ENCODE results near the gene CLCN4.

CLCN4 gene

DNA sequence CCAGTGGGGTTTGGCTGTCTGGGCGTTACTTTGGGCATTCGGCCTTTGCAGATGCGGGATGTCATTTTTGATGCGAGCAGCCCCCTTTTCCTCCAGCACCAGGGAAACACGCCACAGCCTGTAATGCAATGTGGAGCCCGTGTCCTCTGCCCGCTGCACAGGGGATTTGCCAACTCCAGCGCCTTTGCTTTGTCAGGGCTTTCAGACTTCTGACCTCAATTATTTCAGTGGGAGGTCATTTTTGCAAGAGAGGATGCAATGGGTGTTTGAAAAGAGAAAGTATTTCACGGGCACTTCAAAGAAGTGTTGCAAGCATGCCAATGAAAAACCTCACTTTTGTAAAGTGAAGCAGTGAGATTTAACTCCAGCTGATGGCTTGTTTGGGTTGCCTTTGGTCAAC lies 11.5 kb downstream of the CLCN4 start:
- no peak for DNase-seq

GRCh38 chrX:10169175-10169574 lies 12.4 kb downstream of the CLCN4 start:
- no peak for DNase-seq

- no peak for DNase-seq
Measured at GRCh38 chrX:10171249-10171648, 14.5 kb downstream of the CLCN4 start.

DNA sequence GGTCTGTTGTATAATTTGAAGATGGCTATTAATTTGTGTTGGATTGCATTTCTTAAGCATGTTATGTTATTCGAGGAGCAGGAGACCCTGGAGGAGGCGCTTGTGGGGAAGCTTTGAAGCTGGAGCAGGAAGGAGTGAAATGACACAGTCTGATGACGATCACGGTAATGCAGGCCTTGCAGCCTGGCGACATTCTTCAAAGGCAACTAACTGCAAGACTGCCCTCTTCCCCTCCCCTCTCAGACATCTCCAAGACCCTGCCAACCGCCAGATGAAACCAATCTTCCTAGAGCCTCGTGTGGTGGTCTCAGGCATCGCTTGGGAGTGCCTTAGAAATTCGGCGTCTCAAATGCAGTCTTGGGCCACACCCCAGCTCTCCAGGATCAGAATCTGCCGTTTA lies 16.1 kb downstream of the CLCN4 start:
- DNase-seq, result no peak

DNA sequence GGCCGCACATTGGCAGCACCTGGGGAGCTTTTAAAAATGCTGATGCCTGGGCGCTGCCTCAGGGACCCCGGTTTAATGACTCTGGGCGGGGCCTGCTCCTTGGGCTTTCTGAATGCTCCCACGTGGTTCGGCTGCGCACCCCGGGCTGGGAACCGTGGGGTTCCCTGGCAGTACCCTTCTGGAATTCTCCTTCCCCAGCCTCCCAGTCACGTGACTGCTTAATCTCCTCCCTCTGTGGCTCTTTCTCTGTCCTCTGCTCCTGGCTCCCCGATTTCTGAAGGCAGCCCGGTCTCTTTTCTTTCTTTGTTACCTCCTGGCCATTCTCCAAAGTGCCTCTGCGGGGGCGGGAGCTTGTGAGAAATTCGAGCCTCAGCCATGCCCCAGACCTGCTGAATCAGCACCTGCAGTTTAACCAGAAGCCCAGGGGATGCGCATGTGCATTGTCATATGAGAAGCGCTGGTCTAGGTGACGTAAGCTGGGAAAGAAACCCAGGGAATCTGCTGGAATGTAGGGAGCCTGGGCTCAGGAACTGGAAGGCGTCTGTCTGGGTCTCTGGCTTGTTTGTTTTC lies 16.6 kb downstream of the CLCN4 start:
- DNase-seq, result no peak

- DNase-seq, result no peak
Measured at GRCh38 chrX:10174051-10174450, 17.3 kb downstream of the CLCN4 start.

- no peak for DNase-seq
Measured at GRCh38 chrX:10174810-10175209, 18.0 kb downstream of the CLCN4 start.

- DNase-seq, result no peak
Measured at GRCh38 chrX:10175319-10175871, 18.6 kb downstream of the CLCN4 start.

DNA sequence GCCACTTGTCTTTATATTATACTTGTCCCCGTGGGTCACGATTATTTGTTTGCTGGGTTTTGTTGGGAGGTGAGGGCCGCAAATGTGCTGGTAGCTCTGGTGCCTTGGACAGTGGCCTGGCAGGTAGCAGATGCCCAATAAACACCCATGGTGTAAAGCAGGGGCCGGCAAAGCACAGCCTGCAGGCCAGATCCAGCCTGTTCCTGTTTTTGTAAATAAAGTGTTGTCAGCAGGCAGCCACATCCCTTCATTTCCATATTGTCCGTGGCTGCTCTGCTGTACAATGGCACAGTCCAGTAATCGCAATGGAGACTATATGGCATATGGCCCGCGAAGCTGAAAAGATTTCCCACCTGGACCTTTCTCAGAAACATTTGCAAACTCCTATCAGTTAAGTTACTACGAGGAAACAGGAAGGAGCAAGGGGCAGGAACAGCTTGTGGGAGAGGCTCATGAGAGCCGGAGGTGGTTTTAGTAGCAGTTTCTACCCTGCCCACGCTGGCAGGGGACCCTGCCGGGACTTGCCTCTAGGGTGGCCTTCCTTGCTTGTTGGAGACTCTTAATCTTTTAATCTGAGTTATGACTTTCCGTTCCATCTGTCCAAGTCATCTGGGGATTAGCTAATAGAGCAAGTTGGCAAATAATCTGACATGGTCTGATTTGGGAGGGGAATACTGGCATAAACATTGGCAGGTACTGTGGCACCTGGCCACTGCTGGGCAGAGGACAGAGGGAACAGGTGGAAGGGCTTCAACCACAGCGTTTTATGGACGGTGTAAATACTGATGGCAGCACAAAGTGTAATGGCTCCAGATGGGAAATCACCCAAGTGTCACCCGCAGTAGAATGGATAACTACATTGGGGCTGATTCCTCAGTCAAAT lies 19.6 kb downstream of the CLCN4 start:
- peak; percentile 94 for DNase-seq

- no peak for DNase-seq
Measured at GRCh38 chrX:10177004-10177396, 20.2 kb downstream of the CLCN4 start.

DNA sequence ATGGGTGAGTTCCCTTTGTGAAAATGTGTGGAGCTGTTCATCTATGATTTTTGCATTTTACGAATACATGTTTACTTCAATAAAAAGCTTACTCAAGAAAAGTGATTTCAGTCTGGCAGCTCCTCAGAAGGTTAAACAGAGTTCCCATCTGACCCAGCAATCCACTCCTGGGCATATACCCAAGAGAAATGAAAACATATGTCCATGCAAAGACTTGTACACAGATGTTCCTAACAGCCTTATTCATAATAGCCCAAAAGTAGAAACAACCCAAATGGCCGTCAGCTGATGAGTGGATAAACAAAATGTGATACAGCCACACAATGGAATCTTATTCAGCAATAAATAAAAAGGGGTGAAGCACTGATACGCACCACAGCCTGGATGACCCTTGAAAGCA lies 20.8 kb downstream of the CLCN4 start:
- DNase-seq, result peak; percentile 40

- DNase-seq, result no peak
Measured at GRCh38 chrX:10178866-10179463, 22.2 kb downstream of the CLCN4 start.

DNA sequence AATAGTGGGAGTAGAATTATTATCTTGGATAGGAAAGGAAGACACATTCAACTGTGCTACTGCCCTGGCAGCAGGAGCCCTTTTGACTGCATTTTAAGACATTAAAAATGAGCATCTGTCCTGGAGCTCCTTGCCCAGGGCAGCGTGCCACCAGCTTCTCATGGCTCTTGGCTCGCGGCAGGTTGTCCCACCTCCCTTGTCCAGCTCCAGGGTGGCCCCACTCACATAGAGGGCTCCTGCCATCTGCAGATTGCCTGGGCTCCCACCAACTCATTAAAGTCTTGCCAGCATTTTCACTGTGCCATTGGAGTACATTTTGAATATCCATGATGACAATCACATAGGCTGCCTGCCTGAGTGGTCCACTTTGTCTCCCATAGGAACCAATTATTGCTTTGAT lies 27.0 kb downstream of the CLCN4 start:
- no peak for DNase-seq

- DNase-seq, result no peak
Measured at GRCh38 chrX:10184411-10184810, 27.6 kb downstream of the CLCN4 start.

GRCh38 chrX:10186355-10186754 lies 29.6 kb downstream of the CLCN4 start:
- no peak for DNase-seq

GRCh38 chrX:10187421-10187820 lies 30.6 kb downstream of the CLCN4 start:
- no peak for DNase-seq

DNA sequence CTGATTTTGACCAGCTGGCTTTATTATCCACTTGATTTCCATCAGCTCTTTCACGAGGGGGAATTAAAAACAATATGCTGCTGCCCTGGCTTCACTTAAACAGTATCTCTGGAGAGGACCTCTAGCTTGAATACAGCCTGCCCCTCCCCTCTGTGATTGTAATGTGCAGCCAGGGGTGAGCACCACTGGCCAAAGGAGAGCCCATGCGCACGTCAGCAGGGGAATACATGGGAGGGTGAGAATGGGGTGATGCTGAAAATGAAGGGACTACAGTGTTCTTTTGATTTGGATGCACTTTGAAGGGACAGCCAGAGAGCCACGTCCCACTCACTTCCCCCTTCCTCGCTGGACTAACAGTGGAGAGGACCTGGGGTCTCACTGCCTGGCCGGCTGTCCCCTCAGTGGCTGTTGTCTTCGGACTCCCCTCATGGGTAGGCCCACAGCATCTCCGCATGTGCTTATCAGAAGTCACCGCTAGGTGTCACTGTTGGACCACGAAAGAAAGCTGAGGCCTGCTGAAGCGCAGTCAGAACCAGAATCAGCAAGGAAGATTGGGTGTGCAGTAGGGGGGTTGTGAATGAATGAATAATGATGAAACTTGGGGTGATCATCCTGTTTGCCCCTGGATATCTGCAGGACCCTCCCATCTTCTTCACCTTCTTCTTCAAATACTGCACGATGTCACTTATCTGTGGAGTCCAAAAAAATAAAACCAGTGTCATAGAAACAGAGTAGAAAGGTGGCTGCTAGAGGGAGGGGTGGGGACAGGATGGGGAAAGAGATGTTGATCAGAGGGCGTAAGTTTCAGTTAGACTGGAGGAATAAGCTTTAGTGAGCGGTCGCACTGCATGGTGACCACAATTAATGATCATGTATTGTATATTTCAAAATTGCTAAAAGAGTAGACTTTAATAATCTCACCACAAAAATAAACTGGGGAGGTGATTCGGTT lies 32.8 kb downstream of the CLCN4 start:
- peak; percentile 70 for DNase-seq

DNA sequence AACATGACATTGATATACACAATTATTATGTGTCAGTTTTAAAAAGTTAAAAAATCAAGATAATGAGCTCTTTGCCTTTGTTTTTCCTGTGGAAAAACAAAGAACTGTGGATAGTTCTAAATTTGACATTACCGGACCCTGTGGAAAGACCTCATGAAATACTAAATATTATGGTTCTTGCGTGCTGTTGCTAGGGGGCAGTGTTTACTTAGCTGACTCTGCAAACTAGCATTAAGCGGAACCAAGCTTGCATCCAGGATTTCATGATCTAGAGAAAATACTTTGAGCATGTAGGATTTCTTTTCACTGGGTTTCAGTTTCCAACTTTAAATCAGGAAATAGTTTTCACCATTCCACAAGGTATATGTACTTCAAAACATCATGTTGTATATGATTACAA lies 33.6 kb downstream of the CLCN4 start:
- DNase-seq, result no peak

GRCh38 chrX:10193587-10193986 lies 36.8 kb downstream of the CLCN4 start:
- DNase-seq, result no peak

GRCh38 chrX:10195425-10195824 lies 38.6 kb downstream of the CLCN4 start:
- DNase-seq, result no peak

GRCh38 chrX:10195947-10196346 lies 39.2 kb downstream of the CLCN4 start:
- DNase-seq, result no peak

DNA sequence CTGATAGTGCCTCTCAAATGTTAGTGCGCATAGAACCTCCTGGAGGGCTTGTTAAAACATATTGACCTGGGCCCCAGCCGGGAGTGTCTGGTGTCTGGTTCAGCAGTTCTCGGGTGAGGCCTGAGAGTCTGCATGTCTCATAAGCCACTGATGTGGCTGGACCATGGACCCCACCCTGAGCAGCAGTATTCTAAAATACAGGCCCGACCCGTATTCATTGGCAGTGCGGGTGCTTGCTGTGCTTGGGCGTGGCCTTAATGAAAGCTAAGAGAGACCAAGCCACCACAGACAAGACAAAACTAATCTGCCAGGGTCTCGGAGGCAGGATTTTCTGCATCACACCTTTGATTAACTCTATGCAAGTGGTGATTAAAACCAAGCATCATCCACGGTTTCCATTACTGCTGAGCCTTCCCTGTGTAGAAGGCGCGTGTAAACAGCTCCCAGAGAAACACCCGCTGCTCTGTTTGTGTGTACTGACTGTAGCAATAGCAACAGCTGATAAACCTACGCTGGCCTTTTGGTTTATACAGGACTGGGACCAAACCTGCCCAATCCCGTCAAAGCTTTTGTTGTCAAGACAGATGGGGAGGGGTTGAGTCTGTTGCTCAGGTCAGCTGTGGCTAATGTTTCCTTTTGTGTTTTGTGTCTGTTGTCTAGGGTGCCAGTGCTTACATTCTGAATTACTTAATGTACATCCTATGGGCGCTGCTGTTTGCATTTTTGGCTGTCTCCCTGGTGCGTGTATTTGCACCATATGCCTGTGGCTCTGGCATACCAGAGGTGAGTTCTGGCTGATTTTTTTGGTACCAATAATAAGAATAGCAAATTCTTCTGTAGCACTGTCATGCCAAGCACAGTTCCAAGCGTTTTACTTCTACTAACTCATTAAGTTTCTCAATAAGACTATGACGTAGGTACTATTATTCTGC lies 40.8 kb downstream of the CLCN4 start:
- DNase-seq, result no peak

All from NCI-H524 treated with DMSO at 0.1 percent for 48 hours (cell line).